Measurements from ENCODE around the gene STUB1. TPM values are rescaled to one million over a fixed set of nuclear protein-coding genes. Genes with fewer than 3 reads are reported as not detected.

The STUB1 gene
- total and polyA plus RNA-seq, 10 of the 15 experiments (the other 5 are each of a cell fraction or from before 2014, with no cell fraction given): 4.2 to 136 (median 67.1) TPM

DNA sequence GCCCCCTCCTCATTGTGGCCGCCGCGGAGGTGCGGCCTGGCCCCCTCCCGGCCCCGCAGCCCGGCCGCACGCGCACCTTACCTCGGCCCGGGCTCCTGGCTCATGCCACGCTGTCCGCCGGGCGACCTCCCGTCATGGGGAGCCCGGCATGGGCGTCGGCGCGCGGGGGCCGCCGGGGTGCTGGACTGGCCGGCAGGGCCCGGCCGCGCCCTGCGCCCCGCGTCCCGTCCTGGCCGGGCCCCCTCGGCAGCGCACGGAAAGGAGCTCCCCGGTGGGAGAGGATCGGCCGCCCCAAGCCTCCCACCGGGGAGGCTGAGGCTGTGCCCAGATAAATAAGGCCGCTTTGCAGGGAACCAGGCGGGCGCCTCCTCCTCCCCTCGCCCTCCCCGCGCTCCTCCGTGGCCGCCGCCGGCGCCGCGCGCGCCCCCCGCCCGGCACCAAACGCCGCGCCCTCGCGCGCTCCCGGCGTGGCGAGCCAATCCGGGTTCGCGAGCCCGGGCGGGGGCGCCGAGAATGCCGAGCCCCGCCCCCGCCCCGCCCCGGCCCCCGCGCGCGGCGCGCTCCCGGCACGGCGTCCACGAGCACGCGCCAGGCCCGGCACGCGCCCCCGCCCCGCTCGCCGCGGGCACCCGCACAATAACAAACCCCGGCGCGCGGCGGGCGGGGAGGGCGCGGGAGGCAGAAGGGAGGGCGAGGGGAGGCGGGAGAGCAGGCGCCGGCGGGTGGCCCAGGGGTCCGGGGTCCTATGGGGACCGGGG is 25.4 kb downstream of the STUB1 start, which contains the start of gene FBXL16 (continued):
- TF ChIP-seq, protein P1, sequence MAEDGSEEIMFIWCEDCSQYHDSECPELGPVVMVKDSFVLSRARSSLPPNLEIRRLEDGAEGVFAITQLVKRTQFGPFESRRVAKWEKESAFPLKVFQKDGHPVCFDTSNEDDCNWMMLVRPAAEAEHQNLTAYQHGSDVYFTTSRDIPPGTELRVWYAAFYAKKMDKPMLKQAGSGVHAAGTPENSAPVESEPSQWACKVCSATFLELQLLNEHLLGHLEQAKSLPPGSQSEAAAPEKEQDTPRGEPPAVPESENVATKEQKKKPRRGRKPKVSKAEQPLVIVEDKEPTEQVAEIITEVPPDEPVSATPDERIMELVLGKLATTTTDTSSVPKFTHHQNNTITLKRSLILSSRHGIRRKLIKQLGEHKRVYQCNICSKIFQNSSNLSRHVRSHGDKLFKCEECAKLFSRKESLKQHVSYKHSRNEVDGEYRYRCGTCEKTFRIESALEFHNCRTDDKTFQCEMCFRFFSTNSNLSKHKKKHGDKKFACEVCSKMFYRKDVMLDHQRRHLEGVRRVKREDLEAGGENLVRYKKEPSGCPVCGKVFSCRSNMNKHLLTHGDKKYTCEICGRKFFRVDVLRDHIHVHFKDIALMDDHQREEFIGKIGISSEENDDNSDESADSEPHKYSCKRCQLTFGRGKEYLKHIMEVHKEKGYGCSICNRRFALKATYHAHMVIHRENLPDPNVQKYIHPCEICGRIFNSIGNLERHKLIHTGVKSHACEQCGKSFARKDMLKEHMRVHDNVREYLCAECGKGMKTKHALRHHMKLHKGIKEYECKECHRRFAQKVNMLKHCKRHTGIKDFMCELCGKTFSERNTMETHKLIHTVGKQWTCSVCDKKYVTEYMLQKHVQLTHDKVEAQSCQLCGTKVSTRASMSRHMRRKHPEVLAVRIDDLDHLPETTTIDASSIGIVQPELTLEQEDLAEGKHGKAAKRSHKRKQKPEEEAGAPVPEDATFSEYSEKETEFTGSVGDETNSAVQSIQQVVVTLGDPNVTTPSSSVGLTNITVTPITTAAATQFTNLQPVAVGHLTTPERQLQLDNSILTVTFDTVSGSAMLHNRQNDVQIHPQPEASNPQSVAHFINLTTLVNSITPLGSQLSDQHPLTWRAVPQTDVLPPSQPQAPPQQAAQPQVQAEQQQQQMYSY (CRISPR knock-in tag; IDR thresholded peaks at IDR 0.05): no peak
- no peak for TF ChIP-seq EZH2 (IDR thresholded peaks at IDR 0.05; ENCODE audit: borderline replicate concordance, control insufficient read depth, low read depth, low read length)
- no peak for TF ChIP-seq ZSCAN29 (IDR thresholded peaks at IDR 0.05)
- no peak for TF ChIP-seq EGR1 (IDR thresholded peaks at IDR 0.05; ENCODE audit: borderline replicate concordance in 1 of 2, low read depth in 2 of 2, low read length in 2 of 2)
- TF ChIP-seq RBBP5 (conservative IDR thresholded peaks at IDR 0.05): no peak

DNA sequence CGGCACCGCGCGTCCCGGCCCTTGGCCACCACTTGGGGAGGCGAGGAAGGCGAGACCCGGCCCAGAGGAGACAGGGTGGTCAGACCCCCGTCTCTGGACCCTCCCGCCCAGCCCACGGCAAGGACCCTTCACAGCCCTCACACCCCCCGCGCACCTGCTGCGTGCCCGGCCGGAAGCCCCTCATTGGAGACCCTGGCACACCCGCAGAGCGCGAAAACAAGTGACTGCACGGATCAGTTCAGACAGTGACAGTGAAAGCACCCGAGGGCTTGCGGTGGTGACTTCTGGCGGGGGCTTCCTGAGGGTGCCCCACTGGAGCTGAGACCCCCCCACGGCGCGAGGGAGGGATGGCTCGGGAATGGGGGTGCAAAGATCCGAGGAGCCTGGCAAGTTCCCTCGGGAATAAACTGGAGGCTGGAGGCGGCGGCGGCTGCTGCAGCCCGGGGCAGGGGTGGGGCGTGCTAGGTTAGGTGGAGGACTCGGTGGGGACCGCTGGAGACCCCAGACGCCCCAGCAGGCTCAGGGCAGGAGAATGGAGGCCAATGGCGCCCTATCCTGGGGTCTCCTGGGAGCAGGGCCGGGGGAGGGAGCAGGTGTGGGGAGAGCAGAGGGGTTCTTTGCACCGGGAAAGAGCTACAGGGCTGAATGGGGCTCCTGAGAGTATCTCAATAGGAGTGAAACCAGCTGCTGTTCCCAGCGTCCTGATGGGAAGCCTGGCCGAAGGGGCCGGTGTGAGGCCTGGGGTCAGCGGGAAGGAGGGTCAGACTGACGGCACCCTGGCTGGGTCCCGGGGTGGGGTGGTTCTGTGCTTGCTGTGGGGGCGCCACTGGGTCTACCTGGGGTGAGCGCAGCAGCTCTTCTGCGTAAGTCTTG is 26.2 kb downstream of the STUB1 start:
- 8% methylated on average over 39 of the region's 49 CpGs for WGBS (ENCODE audit: insufficient coverage, insufficient replicate concordance, low lambda C conversion rate, missing lambda C conversion rate)
- Histone ChIP-seq H2AFZ (ENCODE audit: control insufficient read depth, low read depth, low read length) (no peak overlapping the region), H4K20me1 (ENCODE audit: control insufficient read depth, insufficient read depth) (no peaks in the 10 kb centered on the region), H3K4me2 (ENCODE audit: control insufficient read depth, insufficient read depth) (no peak overlapping the region), H3K27me3 (replicated peaks in 1 of 2; ENCODE audit: control insufficient read depth in 2 of 2, insufficient read depth in 2 of 2, low read length in 1 of 2) (peaks cover 0 to 11% of the 10 kb centered on the region in 2 experiments; a peak in 2 of 4 replicates), H3K9me3 (replicated peaks; ENCODE audit: control insufficient read depth, insufficient read depth, low read length) (no peaks in the 10 kb centered on the region), H3K4me1 (ENCODE audit: control insufficient read depth, insufficient read depth, low read length) (no peaks in the 10 kb centered on the region), H3K79me2 (ENCODE audit: control insufficient read depth, insufficient read depth, low read length) (no peaks in the 10 kb centered on the region), H3K27ac (ENCODE audit: control insufficient read depth, insufficient read depth) (no peak overlapping the region), H3K36me3 (ENCODE audit: control insufficient read depth in 2 of 2, insufficient read depth in 2 of 2, low read length in 1 of 2) (no peaks in the 10 kb centered on the region), H3K9ac (ENCODE audit: control insufficient read depth, insufficient read depth, low read length) (no peak overlapping the region), H3K4me3 (no peak overlapping the region)
- no TSS peak for BruUV-seq (replicated peaks)
- SMC1A ChIA-PET (ENCODE audit: uncharacterized antibody, unreplicated experiment): no interaction called here
- no peak for FAIRE-seq
- no peak for DNase-seq (ENCODE audit: low read depth, low spot score)
- RAD21 ChIA-PET (ENCODE audit: unreplicated experiment): no interaction called here
- POLR2A ChIA-PET: no interaction called here
- CTCF ChIA-PET: no interaction called here
- TF ChIP-seq FOS (IDR thresholded peaks at IDR 0.05; ENCODE audit: borderline replicate concordance, extremely low read depth, insufficient read length) (no peak), NFXL1 (IDR thresholded peaks at IDR 0.05; ENCODE audit: borderline replicate concordance) (no peak), RFX5 (IDR thresholded peaks at IDR 0.05; ENCODE audit: low read depth, low read length) (no peak), SUZ12 (IDR thresholded peaks at IDR 0.05; ENCODE audit: unreplicated experiment) (no peak), FOXM1 (IDR thresholded peaks at IDR 0.05; ENCODE audit: low read depth, low read length) (no peak), RB1 (IDR thresholded peaks at IDR 0.05; ENCODE audit: borderline replicate concordance) (no peak), HDAC6 (IDR thresholded peaks at IDR 0.05; ENCODE audit: unreplicated experiment) (no peak), RBBP5 (conservative IDR thresholded peaks at IDR 0.05) (no peak), ESRRA (IDR thresholded peaks at IDR 0.05; ENCODE audit: low read length) (no peak), DPF2 (IDR thresholded peaks at IDR 0.05) (no peak), EZH2 (IDR thresholded peaks at IDR 0.05; ENCODE audit: borderline replicate concordance, control insufficient read depth, low read depth, low read length) (no peak), CBFB (IDR thresholded peaks at IDR 0.05; ENCODE audit: low read depth) (no peak)
- in situ Hi-C loops (cut with MboI): no loop called here
- no peak for ATAC-seq
- intact Hi-C loops (cut with micrococcal nuclease; ENCODE audit: unreplicated experiment): no loop called here
